Stimulated activated CD8-positive, alpha-beta memory T cell treated with anti-CD3 and anti-CD28 coated beads, Interleukin-15, amount 100 ng/mL, for 4 hours (primary cell): ENCODE results near the gene PKN2.
"Not testable (repeated sequence)": the region's sequence is repeated elsewhere in the genome, so short reads cannot be mapped to it uniquely, and the experiment has no call there.

Experiments used
- DNase-seq, 2 donors: peaks; one replicate each; pipeline ENCODE4 v3.0.0-alpha.2; 2020; ENCODE audit warnings: low read depth in 2 of 2

PKN2 gene

GRCh38 chr1:88877911-88878310, 193.8 kb downstream of the PKN2 start:
- no peak for DNase-seq

GRCh38 chr1:88878731-88879130, 194.7 kb downstream of the PKN2 start:
- DNase-seq: no peak

- DNase-seq: not testable (repeated sequence)
Measured at GRCh38 chr1:88880717-88881116, 196.6 kb downstream of the PKN2 start.

GRCh38 chr1:88883156-88883555, 199.1 kb downstream of the PKN2 start:
- no peak for DNase-seq
